Upper lobe of left lung (tissue), 6 donors: ENCODE results near the gene ASCC1. TPM values are rescaled to one million over a fixed set of nuclear protein-coding genes. Genes with fewer than 3 reads are reported as not detected.
"Not testable (repeated sequence)": the region's sequence is repeated elsewhere in the genome, so short reads cannot be mapped to it uniquely, and the experiment has no call there.

Experiments
- ATAC-seq, 2 donors: fragments of 200-7000 bp; cut with Tn5 transposase; one replicate each; pipeline ENCODE4 v1.9.1; 2022; ENCODE audit warnings: mild to moderate bottlenecking in 2 of 2, moderate library complexity in 2 of 2; ENCODE audit not compliant: low FRiP score in 2 of 2
- DNase-seq, 2 donors: peaks; one replicate each; pipeline ENCODE4 v3.0.0-alpha.2; 2019 to 2020
- H3K27ac ChIP-seq, 4 donors: fragments of 200-600 bp; sonication (generic); one replicate each; pipeline ENCODE4 v1.5.1; 2016 to 2019
- H3K27me3 ChIP-seq, 4 donors: fragments of 200-600 bp; sonication (generic); one replicate each; pipeline ENCODE4 v1.5.1; 2017 to 2019
- H3K36me3 ChIP-seq, 4 donors: fragments of 200-600 bp; sonication (generic); one replicate each; pipeline ENCODE4 v1.5.1; 2016 to 2019
- H3K4me1 ChIP-seq, 4 donors: fragments of 200-600 bp; sonication (generic); one replicate each; pipeline ENCODE4 v1.5.1; 2018 to 2019
- H3K4me3 ChIP-seq, 4 donors: fragments of 200-600 bp; sonication (generic); one replicate each; pipeline ENCODE4 v1.5.1; 2017 to 2019; ENCODE audit warnings: mild to moderate bottlenecking in 2 of 4, moderate library complexity in 1 of 4
- H3K9me3 ChIP-seq, 4 donors: fragments of 200-600 bp; sonication (generic); one replicate each; pipeline ENCODE4 v1.5.1; 2018 to 2019
- CTCF ChIP-seq, 6 experiments: fragments of 450-650 bp in 4 of 6; fragments of 200-600 bp in 2 of 6; sonication (generic) in 2 of 6; IDR thresholded peaks; one replicate each; pipeline ENCODE4 v1.5.1; 2016 to 2019; ENCODE audit warnings: antibody characterized with exemption in 6 of 6
- EP300 ChIP-seq, 4 donors: sonication (generic); formaldehyde crosslinking; IDR thresholded peaks; one replicate each; pipeline ENCODE4 v1.5.1; 2017; ENCODE audit warnings: antibody characterized with exemption in 4 of 4, control low read depth in 2 of 4
- POLR2A ChIP-seq, 4 donors: fragments of 450-650 bp; IDR thresholded peaks; one replicate each; pipeline ENCODE4 v1.5.1; 2016 to 2017; ENCODE audit warnings: antibody characterized with exemption in 4 of 4, mild to moderate bottlenecking in 2 of 4
- POLR2AphosphoS5 ChIP-seq, 2 donors: sonication (generic); formaldehyde crosslinking; IDR thresholded peaks; one replicate each; pipeline ENCODE4 v1.5.1; 2017; ENCODE audit warnings: antibody characterized with exemption in 2 of 2
- WGBS, 2 donors: methylation state at CpG; one replicate each; pipeline ENCODE4 v1.1.5; 2017 to 2018; 5-methylcytosine and 5-hydroxymethylcytosine counted together
- total RNA-seq, 6 donors: library from RNA; depleted of rRNA in 4 of 6; stranded (reverse); fragments of >200 nt in 4 of 6; gene quantifications; one replicate each; pipeline versions ENCODE4 v1.1.0 to v1.2.1, GENCODE V29; 2016 to 2021
- donor health status: DM: no; HTN: no; CAD: no; lungs with moderate emphysema.
- donor health status: DM: no; HTN: yes; CAD: no; lungs with severe emphysema.

Gene ASCC1
- total RNA-seq, 6 donors from 2014 or later = 20.4 to 40.7 (median 24.4) TPM

- peak overlapping the region; percentile 14 to 71 (median 58) for H3K27ac ChIP-seq
- H3K4me3 ChIP-seq = no peak overlapping the region
- no peaks in the 10 kb centered on the region for H3K27me3 ChIP-seq
- H3K36me3 ChIP-seq = peaks cover 11 to 60% (median 22%) of the 10 kb centered on the region in 4 donors
- ATAC-seq (no peak), DNase-seq (no peak)
- no peaks in the 10 kb centered on the region for H3K9me3 ChIP-seq
- WGBS, 2 donors = 78 to 93% methylated on average over 2 of the region's 2 CpGs
- H3K4me1 ChIP-seq = peaks cover 21 to 32% (median 27%) of the 10 kb centered on the region in 4 donors
- TF ChIP-seq POLR2AphosphoS5 (IDR thresholded peaks at IDR 0.05) (no peak), POLR2A (IDR thresholded peaks at IDR 0.05) (no peak), CTCF (IDR thresholded peaks at IDR 0.05) (no peak), EP300 (IDR thresholded peaks at IDR 0.05) (no peak)
Measured at GRCh38 chr10:72228318-72228751, 12.3 kb upstream of the ASCC1 start.

- H3K27me3 ChIP-seq = no peaks in the 10 kb centered on the region
- peaks cover 9 to 55% (median 17%) of the 10 kb centered on the region in 4 donors for H3K36me3 ChIP-seq
- WGBS, 2 donors = 89 to 92% methylated on average over 6 of the region's 6 CpGs
- peak overlapping the region in 3 of 4 donors; percentile 46 to 71 (median 70) for H3K27ac ChIP-seq
- H3K9me3 ChIP-seq = no peaks in the 10 kb centered on the region
- ATAC-seq (no peak), DNase-seq (no peak)
- H3K4me3 ChIP-seq = no peak overlapping the region
- peaks cover 25 to 35% (median 31%) of the 10 kb centered on the region in 4 donors for H3K4me1 ChIP-seq
- TF ChIP-seq CTCF (IDR thresholded peaks at IDR 0.05) (no peak), POLR2A (IDR thresholded peaks at IDR 0.05) (no peak), EP300 (IDR thresholded peaks at IDR 0.05) (no peak), POLR2AphosphoS5 (IDR thresholded peaks at IDR 0.05) (no peak)
Measured at GRCh38 chr10:72227826-72228225, 11.8 kb upstream of the ASCC1 start.

- Histone ChIP-seq H3K4me1 (peaks cover 29 to 43% (median 33%) of the 10 kb centered on the region in 4 donors), H3K4me3 (no peak overlapping the region), H3K27ac (peak overlapping the region; percentile 20 to 82 (median 42)), H3K27me3 (no peaks in the 10 kb centered on the region), H3K36me3 (peaks cover 8 to 44% (median 14%) of the 10 kb centered on the region in 4 donors), H3K9me3 (no peaks in the 10 kb centered on the region)
- DNase-seq (no peak), ATAC-seq (no peak)
- TF ChIP-seq CTCF (IDR thresholded peaks at IDR 0.05) (no peak), POLR2A (IDR thresholded peaks at IDR 0.05) (no peak), EP300 (IDR thresholded peaks at IDR 0.05) (no peak), POLR2AphosphoS5 (IDR thresholded peaks at IDR 0.05) (no peak)
- WGBS, 2 donors = 77 to 84% methylated on average over 6 of the region's 6 CpGs
Measured at GRCh38 chr10:72226418-72227027, 10.4 kb upstream of the ASCC1 start.

- peaks cover 0 to 42% (median 10%) of the 10 kb centered on the region in 4 donors for H3K36me3 ChIP-seq
- DNase-seq, ATAC-seq, H3K9me3 ChIP-seq, H3K27me3 ChIP-seq, H3K4me3 ChIP-seq: not testable (repeated sequence)
- peak overlapping the region; percentile 69 to 85 (median 82) for H3K27ac ChIP-seq
- 89 to 98% methylated on average over 5 to 6 of the region's 6 CpGs for WGBS, 2 donors
- H3K4me1 ChIP-seq = peaks cover 29 to 42% (median 34%) of the 10 kb centered on the region in 4 donors
Measured at GRCh38 chr10:72224191-72224590, 8.1 kb upstream of the ASCC1 start.

GRCh38 chr10:72223743-72224101 lies 7.6 kb upstream of the ASCC1 start:
- Histone ChIP-seq H3K27ac (peak overlapping the region; percentile 69 to 85 (median 82)), H3K27me3 (no peaks in the 10 kb centered on the region), H3K9me3 (no peaks in the 10 kb centered on the region), H3K4me1 (peaks cover 31 to 46% (median 38%) of the 10 kb centered on the region in 4 donors), H3K36me3 (peaks cover 0 to 42% (median 10%) of the 10 kb centered on the region in 4 donors), H3K4me3 (no peak overlapping the region)
- DNase-seq (no peak), ATAC-seq (peak in 1 of 2 donors; percentile 65)
- 40 to 50% methylated on average over 1 of the region's 1 CpG for WGBS, 2 donors
- TF ChIP-seq POLR2A (IDR thresholded peaks at IDR 0.05) (peak in 1 of 4 donors; percentile 42), POLR2AphosphoS5 (IDR thresholded peaks at IDR 0.05) (peak; percentile 7 to 36), EP300 (IDR thresholded peaks at IDR 0.05) (no peak), CTCF (IDR thresholded peaks at IDR 0.05) (no peak)
